B cell (primary cell): ENCODE data around the gene RAB8A. TPM values are rescaled to one million over a fixed set of nuclear protein-coding genes. Genes with fewer than 3 reads are reported as not detected.

ENCODE experiments used
- ATAC-seq: fragments of 200-7000 bp; cut with Tn5 transposase; one replicate; pipeline ENCODE4 v1.10.0; 2021; ENCODE audit warnings: low read depth, mild to moderate bottlenecking, moderate number of reproducible peaks, moderate library complexity
- CTCF ChIA-PET: fragments of 350-600 bp; sonication (Branson Sonifier 250); formaldehyde crosslinking; loops from one replicate; lab custom pipeline; 2021; ENCODE audit warnings: antibody characterized with exemption, inconsistent platforms; lab: Charles Lee
- POLR2A ChIA-PET: fragments of 350-600 bp; sonication (Branson Sonifier 250); formaldehyde crosslinking; loops from one replicate; lab custom pipeline; 2021; ENCODE audit warnings: antibody characterized with exemption; lab: Charles Lee
- DNase-seq: peaks from one replicate; pipeline ENCODE4 v3.0.0; 2013
- H2AFZ ChIP-seq: 2 replicates; pipeline ENCODE4 v1.6.1; 2012; ENCODE audit warnings: mild to moderate bottlenecking, low read depth, low read length; ENCODE audit not compliant: insufficient read depth, poor library complexity, severe bottlenecking
- H3K27ac ChIP-seq, 2 donors: 1 replicate in 1 of 2; 2 replicates in 1 of 2; pipeline ENCODE4 v1.5.1; 2012 to 2013; ENCODE audit warnings: low read length in 2 of 2, mild to moderate bottlenecking in 2 of 2, moderate library complexity in 1 of 2
- H3K27me3 ChIP-seq, 4 experiments: fragments of 200-600 bp in 1 of 4; sonication (generic) in 1 of 4; replicated peaks in 1 of 4; 1 replicate in 2 of 4; 2 replicates in 2 of 4; pipeline versions ENCODE4 v1.6.1 to v1.7.0; 2013 to 2016; ENCODE audit warnings: low read length in 3 of 4, mild to moderate bottlenecking in 2 of 4, mixed read lengths in 1 of 4, moderate library complexity in 1 of 4; ENCODE audit not compliant: insufficient read depth in 4 of 4, control insufficient read depth in 3 of 4; ENCODE audit errors: control extremely low read depth in 1 of 4
- H3K36me3 ChIP-seq, 2 experiments: replicated peaks in 1 of 2; 1 replicate in 1 of 2; 2 replicates in 1 of 2; pipeline versions ENCODE4 v1.6.1 to v1.7.1; 2013; ENCODE audit warnings: low read length in 1 of 2; ENCODE audit not compliant: insufficient read depth in 2 of 2, control insufficient read depth in 1 of 2; ENCODE audit errors: control extremely low read depth in 1 of 2, extremely low read depth in 1 of 2
- H3K4me1 ChIP-seq, 2 donors: fragments of 200-600 bp in 1 of 2; sonication (generic) in 1 of 2; 1 replicate in 1 of 2; 2 replicates in 1 of 2; pipeline versions ENCODE4 v1.5.1 to v1.6.1; 2013 to 2017; ENCODE audit warnings: low read length in 2 of 2; ENCODE audit not compliant: control insufficient read depth in 2 of 2, insufficient read depth in 2 of 2
- H3K4me2 ChIP-seq: replicated peaks from 2 replicates; pipeline ENCODE3; 2012; ENCODE audit warnings: mild to moderate bottlenecking, low read depth, low read length; ENCODE audit not compliant: poor library complexity, severe bottlenecking
- H3K4me3 ChIP-seq, 5 experiments: fragments of 200-600 bp in 1 of 5; sonication (generic) in 1 of 5; 1 replicate in 3 of 5; 2 replicates in 2 of 5; pipeline versions ENCODE4 v1.5.1 to v1.7.0; 2011 to 2016; ENCODE audit warnings: low read length in 4 of 5, mild to moderate bottlenecking in 4 of 5, low read depth in 2 of 5, control low read depth in 1 of 5, moderate library complexity in 1 of 5; ENCODE audit not compliant: insufficient read depth in 1 of 5; ENCODE audit errors: control extremely low read depth in 1 of 5, extremely low read depth in 1 of 5
- H3K79me2 ChIP-seq: fragments of 200-600 bp; sonication (generic); one replicate; pipeline ENCODE4 v1.6.0; 2016; ENCODE audit warnings: low read length; ENCODE audit not compliant: control insufficient read depth, insufficient read depth
- H3K9ac ChIP-seq: fragments of 200-600 bp; sonication (generic); 2 replicates; pipeline ENCODE4 v1.6.1; 2017; ENCODE audit warnings: mild to moderate bottlenecking, low read length, moderate library complexity
- H3K9me3 ChIP-seq, 3 donors: one replicate each; pipeline versions ENCODE4 v1.6.1 to v1.7.1; 2013; ENCODE audit warnings: low read length in 2 of 3; ENCODE audit not compliant: control insufficient read depth in 2 of 3, insufficient read depth in 1 of 3; ENCODE audit errors: control extremely low read depth in 1 of 3
- H4K20me1 ChIP-seq: 2 replicates; pipeline ENCODE4 v1.6.0; 2012; ENCODE audit warnings: mild to moderate bottlenecking, low read length; ENCODE audit not compliant: insufficient read depth, control insufficient read depth, poor library complexity, severe bottlenecking
- H3K27ac Mint-ChIP-seq: one replicate; pipeline ENCODE4 v1.8.0; 2021; ENCODE audit warnings: mixed read lengths
- H3K27me3 Mint-ChIP-seq: one replicate; pipeline ENCODE4 v1.8.0; 2021; ENCODE audit warnings: mixed read lengths
- H3K4me1 Mint-ChIP-seq: one replicate; pipeline ENCODE4 v1.8.0; 2021; ENCODE audit warnings: mixed read lengths
- H3K4me3 Mint-ChIP-seq: one replicate; pipeline ENCODE4 v1.8.0; 2021; ENCODE audit warnings: mixed read lengths
- H3K9me3 Mint-ChIP-seq: one replicate; pipeline ENCODE4 v1.8.0; 2022; ENCODE audit warnings: mixed read lengths; ENCODE audit not compliant: insufficient read depth
- CTCF ChIP-seq: fragments of 200-600 bp; IDR thresholded peaks from one replicate; pipeline ENCODE4 v1.8.0; 2022; ENCODE audit warnings: antibody characterized with exemption, mild to moderate bottlenecking
- EZH2 ChIP-seq: IDR thresholded peaks from 2 replicates; pipeline ENCODE4 v1.6.1; 2012; ENCODE audit warnings: borderline replicate concordance, low read depth, mild to moderate bottlenecking, moderate library complexity, low read length; ENCODE audit not compliant: insufficient read depth, poor library complexity, severe bottlenecking
- WGBS: methylation state at CpG from one replicate; pipeline ENCODE4 v1.1.5; 2013; ENCODE audit warnings: missing lambda C conversion rate; ENCODE audit not compliant: insufficient coverage; 5-methylcytosine and 5-hydroxymethylcytosine counted together
- intact Hi-C: fragments of 100-400 bp; cut with micrococcal nuclease; formaldehyde crosslinking; loops from one replicate; pipeline ENCODE4 v1.10.0; 2022
- polyA plus RNA-seq: library from polyadenylated mRNA; depleted of rRNA; stranded (reverse); fragments of >200 nt; gene quantifications from 2 replicates; pipeline ENCODE4 v1.2.3, GENCODE V29; 2012
- total RNA-seq, 2 donors: library from RNA; stranded (reverse); fragments of 120-200 nt in 1 of 2; gene quantifications; 1 replicate in 1 of 2; 2 replicates in 1 of 2; pipeline versions ENCODE4 v1.2.3 to v1.2.4, GENCODE V29; 2013 to 2022

The RAB8A gene
- total and polyA plus RNA-seq, 2 donors (not counting 1 experiment from before 2014, with no cell fraction given), result 65.5 to 117 TPM

DNA sequence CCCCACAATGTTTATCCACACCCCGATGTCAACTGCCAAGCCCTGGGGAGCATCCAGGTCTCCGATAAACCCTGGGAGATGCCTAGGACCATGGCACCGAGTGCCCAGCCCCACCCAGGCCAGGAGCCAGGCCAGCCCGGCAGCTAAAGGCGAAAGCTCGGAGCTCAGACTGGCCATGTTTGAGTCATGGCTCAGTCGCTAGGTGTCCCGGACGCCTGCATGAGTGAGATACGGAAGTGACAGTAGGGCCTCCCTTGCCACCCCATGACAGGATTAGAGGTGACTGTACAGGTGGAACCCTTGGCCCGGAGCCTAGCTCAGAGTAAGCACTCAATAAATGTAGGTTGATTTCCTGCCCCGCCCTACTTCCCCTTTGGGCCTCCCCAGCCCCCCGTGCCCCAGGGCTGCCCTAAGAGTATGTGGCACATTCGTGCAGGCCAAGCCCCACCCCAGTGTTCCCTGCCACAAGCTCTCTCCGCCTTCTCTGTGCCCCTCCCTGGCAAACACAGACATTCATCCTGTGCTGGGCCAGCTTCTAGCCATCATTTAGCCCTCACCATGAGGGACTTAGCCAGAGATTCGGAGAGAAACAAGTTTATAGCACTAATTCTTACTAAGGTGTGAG lies 41.2 kb upstream of the RAB8A start:
- no peak overlapping the region for H3K4me3 Mint-ChIP-seq

More for the DNA sequence above, 41.2 kb upstream of the RAB8A start:
- H4K20me1 ChIP-seq, result no peaks in the 10 kb centered on the region
- no peaks in the 10 kb centered on the region for H3K9me3 ChIP-seq
- H3K4me3 ChIP-seq, result peak overlapping the region in 4 of 5 experiments; percentile 30 to 56 (median 43)
- peaks cover 19% of the 10 kb centered on the region for H3K79me2 ChIP-seq
- H3K36me3 ChIP-seq, result no peaks in the 10 kb centered on the region
- peak overlapping the region; percentile 96 to 98 for H3K27ac ChIP-seq
- peak; percentile 95 for DNase-seq
- Mint-ChIP-seq H3K4me1 (peaks cover 26% of the 10 kb centered on the region), H3K27me3 (no peaks in the 10 kb centered on the region), H3K27ac (no peak overlapping the region), H3K9me3 (no peaks in the 10 kb centered on the region)
- CTCF ChIA-PET, result interaction anchor here (0.7 to 2.4 kb wide), 16 partner anchors 9 to 348 kb away, joined by 3 to 14 read pairs (median 6); partner anchors contain the start of genes FAM32A and RAB8A
- peak overlapping the region; percentile 86 for H2AFZ ChIP-seq
- no peaks in the 10 kb centered on the region for H3K27me3 ChIP-seq
- TF ChIP-seq EZH2 (no peak), CTCF (peak; percentile 37)
- peak; percentile 91 for ATAC-seq
- peak overlapping the region; percentile 54 for H3K9ac ChIP-seq
- H3K4me2 ChIP-seq, result peak overlapping the region; percentile 80
- POLR2A ChIA-PET, result interaction anchor here (0.5 to 1.5 kb wide), 19 partner anchors 16 to 748 kb away, joined by 3 to 13 read pairs (median 6); partner anchors contain the start of gene HSH2D
- intact Hi-C loops, result loop anchor here (1.0 to 10.0 kb wide), 5 partner anchors 8 to 314 kb away; partner anchors contain the start of genes FAM32A, HSH2D and RAB8A
- WGBS, result 5% methylated on average over 16 of the region's 16 CpGs
- peaks cover 23 to 42% of the 10 kb centered on the region in 2 donors for H3K4me1 ChIP-seq
